OCI-LY7 (cell line): ENCODE data around the gene STUM.

Experiments
- EZH2phosphoT487 ChIP-seq: fragments of 200-600 bp; sonication (generic); IDR thresholded peaks from 2 replicates; pipeline ENCODE4 v1.6.1; 2018; ENCODE audit warnings: low read depth, borderline replicate concordance, mild to moderate bottlenecking, mixed run types, antibody characterized with exemption, low read length, moderate library complexity, mixed read lengths
- TF ChIP-seq, protein P1 (sequence below): fragments of 200-600 bp; sonication (generic); conservative IDR thresholded peaks from 2 replicates; pipeline ENCODE4 v1.5.1; 2014; ENCODE audit warnings: mild to moderate bottlenecking, antibody characterized with exemption, low read length, moderate library complexity, mixed read lengths

DNA sequence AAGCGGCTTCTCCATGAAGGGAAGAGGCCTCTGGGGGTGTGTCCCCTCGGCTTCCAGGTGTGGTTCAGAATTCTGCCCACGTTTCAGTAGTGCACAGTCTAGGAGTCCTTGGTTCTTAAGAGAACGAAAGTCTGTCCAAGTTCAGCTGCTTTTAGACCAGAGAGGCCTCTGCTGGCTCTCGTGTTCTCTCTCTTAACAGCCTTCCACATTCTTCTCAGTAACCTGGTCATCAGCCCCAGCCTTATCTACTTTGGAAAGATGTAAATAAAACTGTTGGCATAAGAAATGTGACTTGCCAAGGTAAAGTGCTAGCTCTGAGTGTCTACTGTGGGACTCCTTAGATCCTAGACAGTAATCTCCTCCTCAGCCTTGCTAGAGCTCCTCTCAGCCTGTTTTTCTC is 15.3 kb upstream of the STUM start:
- TF ChIP-seq, protein P1, sequence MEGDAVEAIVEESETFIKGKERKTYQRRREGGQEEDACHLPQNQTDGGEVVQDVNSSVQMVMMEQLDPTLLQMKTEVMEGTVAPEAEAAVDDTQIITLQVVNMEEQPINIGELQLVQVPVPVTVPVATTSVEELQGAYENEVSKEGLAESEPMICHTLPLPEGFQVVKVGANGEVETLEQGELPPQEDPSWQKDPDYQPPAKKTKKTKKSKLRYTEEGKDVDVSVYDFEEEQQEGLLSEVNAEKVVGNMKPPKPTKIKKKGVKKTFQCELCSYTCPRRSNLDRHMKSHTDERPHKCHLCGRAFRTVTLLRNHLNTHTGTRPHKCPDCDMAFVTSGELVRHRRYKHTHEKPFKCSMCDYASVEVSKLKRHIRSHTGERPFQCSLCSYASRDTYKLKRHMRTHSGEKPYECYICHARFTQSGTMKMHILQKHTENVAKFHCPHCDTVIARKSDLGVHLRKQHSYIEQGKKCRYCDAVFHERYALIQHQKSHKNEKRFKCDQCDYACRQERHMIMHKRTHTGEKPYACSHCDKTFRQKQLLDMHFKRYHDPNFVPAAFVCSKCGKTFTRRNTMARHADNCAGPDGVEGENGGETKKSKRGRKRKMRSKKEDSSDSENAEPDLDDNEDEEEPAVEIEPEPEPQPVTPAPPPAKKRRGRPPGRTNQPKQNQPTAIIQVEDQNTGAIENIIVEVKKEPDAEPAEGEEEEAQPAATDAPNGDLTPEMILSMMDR: no peak
- TF ChIP-seq EZH2phosphoT487: no peak
